Measurements from ENCODE around the gene ZNF382.

DNA sequence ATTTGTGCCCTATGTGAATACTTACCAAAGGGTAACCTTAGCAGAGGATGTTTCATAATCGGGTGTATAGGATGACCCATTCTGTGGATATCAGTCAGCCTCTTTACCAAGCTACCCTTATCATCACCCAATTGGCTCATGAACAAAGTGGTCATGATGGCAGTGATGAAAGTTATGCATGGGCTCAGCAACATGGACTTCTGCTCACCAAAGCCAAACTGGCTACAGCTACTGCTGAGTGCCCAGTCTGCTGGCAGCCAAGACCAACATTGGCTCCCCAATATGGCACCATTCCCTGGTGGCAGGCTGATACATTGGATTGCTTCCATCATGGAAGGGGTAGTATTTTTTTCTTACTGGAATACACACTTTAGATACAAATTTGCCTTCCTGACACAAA is 67.3 kb downstream of the ZNF382 start:
- TF ChIP-seq POLR2A (IDR thresholded peaks at IDR 0.05), result no peak
- TF ChIP-seq, protein P1, sequence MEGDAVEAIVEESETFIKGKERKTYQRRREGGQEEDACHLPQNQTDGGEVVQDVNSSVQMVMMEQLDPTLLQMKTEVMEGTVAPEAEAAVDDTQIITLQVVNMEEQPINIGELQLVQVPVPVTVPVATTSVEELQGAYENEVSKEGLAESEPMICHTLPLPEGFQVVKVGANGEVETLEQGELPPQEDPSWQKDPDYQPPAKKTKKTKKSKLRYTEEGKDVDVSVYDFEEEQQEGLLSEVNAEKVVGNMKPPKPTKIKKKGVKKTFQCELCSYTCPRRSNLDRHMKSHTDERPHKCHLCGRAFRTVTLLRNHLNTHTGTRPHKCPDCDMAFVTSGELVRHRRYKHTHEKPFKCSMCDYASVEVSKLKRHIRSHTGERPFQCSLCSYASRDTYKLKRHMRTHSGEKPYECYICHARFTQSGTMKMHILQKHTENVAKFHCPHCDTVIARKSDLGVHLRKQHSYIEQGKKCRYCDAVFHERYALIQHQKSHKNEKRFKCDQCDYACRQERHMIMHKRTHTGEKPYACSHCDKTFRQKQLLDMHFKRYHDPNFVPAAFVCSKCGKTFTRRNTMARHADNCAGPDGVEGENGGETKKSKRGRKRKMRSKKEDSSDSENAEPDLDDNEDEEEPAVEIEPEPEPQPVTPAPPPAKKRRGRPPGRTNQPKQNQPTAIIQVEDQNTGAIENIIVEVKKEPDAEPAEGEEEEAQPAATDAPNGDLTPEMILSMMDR (IDR thresholded peaks at IDR 0.05), result no peak

Data from lower leg skin (tissue), 3 donors.